Chondrocyte (in vitro differentiated cells): Measurements from ENCODE around the gene LGI4. TPM values are rescaled to one million over a fixed set of nuclear protein-coding genes. Genes with fewer than 3 reads are reported as not detected.

Experiments used
- DNase-seq: peaks from one replicate; pipeline ENCODE4 v3.0.0; 2021; ENCODE audit warnings: mixed read lengths, low spot score
- H3K27ac Mint-ChIP-seq: one replicate; pipeline ENCODE4 v1.8.0; 2021; ENCODE audit warnings: mild to moderate bottlenecking, moderate library complexity, mixed read lengths; ENCODE audit not compliant: unreplicated experiment
- H3K27me3 Mint-ChIP-seq: 2 replicates; pipeline ENCODE4 v1.8.0; 2021; ENCODE audit warnings: low read depth, mixed read lengths
- H3K36me3 Mint-ChIP-seq: 2 replicates; pipeline ENCODE4 v1.8.0; 2021; ENCODE audit warnings: low read depth, mixed read lengths
- H3K4me1 Mint-ChIP-seq: 2 replicates; pipeline ENCODE4 v1.8.0; 2021; ENCODE audit warnings: low read depth, mild to moderate bottlenecking, mixed read lengths
- H3K4me3 Mint-ChIP-seq: one replicate; pipeline ENCODE4 v1.8.0; 2021; ENCODE audit warnings: mild to moderate bottlenecking, moderate library complexity, mixed read lengths; ENCODE audit not compliant: unreplicated experiment
- H3K9me3 Mint-ChIP-seq: 2 replicates; pipeline ENCODE4 v1.8.0; 2021; ENCODE audit warnings: low read depth, mixed read lengths
- CTCF ChIP-seq: fragments of 200-600 bp; sonication (generic); IDR thresholded peaks from 2 replicates; pipeline ENCODE4 v1.5.0; 2021; ENCODE audit warnings: antibody characterized with exemption, mild to moderate bottlenecking, moderate library complexity
- total RNA-seq: library from RNA; stranded (reverse); gene quantifications from 3 replicates; pipeline ENCODE4 v1.2.1, GENCODE V29; 2021

LGI4 gene
- total RNA-seq, 1 donor from 2014 or later, result 1.3 TPM

GRCh38 chr19:35127871-35128270 is 7.0 kb downstream of the LGI4 start:
- H3K4me3 Mint-ChIP-seq, result no peak overlapping the region
- H3K36me3 Mint-ChIP-seq, result no peaks in the 10 kb centered on the region
- no peak for TF ChIP-seq CTCF
- H3K27ac Mint-ChIP-seq, result no peak overlapping the region
- peaks cover 6% of the 10 kb centered on the region for H3K27me3 Mint-ChIP-seq
- no peaks in the 10 kb centered on the region for H3K9me3 Mint-ChIP-seq
- no peak for DNase-seq
- peaks cover 10% of the 10 kb centered on the region for H3K4me1 Mint-ChIP-seq

GRCh38 chr19:35126624-35126959 is 8.3 kb downstream of the LGI4 start:
- no peak for TF ChIP-seq CTCF
- H3K36me3 Mint-ChIP-seq, result no peaks in the 10 kb centered on the region
- no peak overlapping the region for H3K4me3 Mint-ChIP-seq
- DNase-seq, result no peak
- H3K27ac Mint-ChIP-seq, result no peak overlapping the region
- H3K4me1 Mint-ChIP-seq, result peaks cover 10% of the 10 kb centered on the region
- no peaks in the 10 kb centered on the region for H3K9me3 Mint-ChIP-seq
- H3K27me3 Mint-ChIP-seq, result peaks cover 9% of the 10 kb centered on the region

GRCh38 chr19:35125749-35126623 is 8.9 kb downstream of the LGI4 start:
- peaks cover 9% of the 10 kb centered on the region for H3K27me3 Mint-ChIP-seq
- no peak for TF ChIP-seq CTCF
- H3K4me1 Mint-ChIP-seq, result peaks cover 10% of the 10 kb centered on the region
- no peak overlapping the region for H3K4me3 Mint-ChIP-seq
- no peak for DNase-seq
- no peaks in the 10 kb centered on the region for H3K9me3 Mint-ChIP-seq
- H3K27ac Mint-ChIP-seq, result no peak overlapping the region
- no peaks in the 10 kb centered on the region for H3K36me3 Mint-ChIP-seq

GRCh38 chr19:35125270-35125717 is 9.6 kb downstream of the LGI4 start:
- H3K36me3 Mint-ChIP-seq, result no peaks in the 10 kb centered on the region
- no peak for TF ChIP-seq CTCF
- peaks cover 9% of the 10 kb centered on the region for H3K27me3 Mint-ChIP-seq
- H3K9me3 Mint-ChIP-seq, result no peaks in the 10 kb centered on the region
- no peak overlapping the region for H3K4me3 Mint-ChIP-seq
- H3K27ac Mint-ChIP-seq, result no peak overlapping the region
- peaks cover 14% of the 10 kb centered on the region for H3K4me1 Mint-ChIP-seq
- no peak for DNase-seq

GRCh38 chr19:35124098-35125060 is 10.5 kb downstream of the LGI4 start:
- Mint-ChIP-seq H3K36me3 (no peaks in the 10 kb centered on the region), H3K9me3 (no peaks in the 10 kb centered on the region), H3K27me3 (peaks cover 9% of the 10 kb centered on the region), H3K4me1 (peaks cover 15% of the 10 kb centered on the region), H3K27ac (no peak overlapping the region), H3K4me3 (no peak overlapping the region)
- no peak for DNase-seq
- no peak for TF ChIP-seq CTCF
